Stimulated activated naive CD4-positive, alpha-beta T cell (primary cell): ENCODE results near the gene DCC.
"Not testable (repeated sequence)": the region's sequence is repeated elsewhere in the genome, so short reads cannot be mapped to it uniquely, and the experiment has no call there.

Experiments
- DNase-seq, 6 experiments: peaks; one replicate each; lab custom pipeline; 2025; lab: John Stamatoyannopoulos, UW

DCC gene

GRCh38 chr18:52352920-52353319 is 12.9 kb downstream of the DCC start:
- no peak for DNase-seq

GRCh38 chr18:52353589-52353988 is 13.6 kb downstream of the DCC start:
- DNase-seq: no peak

GRCh38 chr18:52363861-52364260 is 23.9 kb downstream of the DCC start:
- DNase-seq: no peak

DNA sequence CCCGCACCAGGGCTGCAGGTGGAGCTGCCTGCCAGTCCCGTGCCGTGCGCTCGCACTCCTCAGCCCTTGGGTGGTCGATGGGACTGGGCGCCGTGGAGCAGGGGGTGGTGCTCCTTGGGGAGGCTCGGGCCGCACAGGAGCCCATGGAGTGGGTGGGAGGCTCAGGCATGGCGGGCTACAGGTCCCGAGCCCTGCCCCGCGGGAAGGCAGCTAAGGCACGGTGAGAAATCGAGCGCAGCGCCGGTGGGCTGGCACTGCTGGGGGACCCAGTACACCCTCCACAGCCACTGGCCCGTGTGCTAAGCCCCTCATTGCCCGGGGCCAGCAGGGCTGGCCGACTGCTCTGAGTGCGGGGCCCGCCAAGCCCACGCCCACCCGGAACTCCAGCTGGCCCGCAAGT is 26.9 kb downstream of the DCC start:
- DNase-seq: not testable (repeated sequence)

GRCh38 chr18:52367953-52368742 is 28.2 kb downstream of the DCC start:
- no peak for DNase-seq

DNA sequence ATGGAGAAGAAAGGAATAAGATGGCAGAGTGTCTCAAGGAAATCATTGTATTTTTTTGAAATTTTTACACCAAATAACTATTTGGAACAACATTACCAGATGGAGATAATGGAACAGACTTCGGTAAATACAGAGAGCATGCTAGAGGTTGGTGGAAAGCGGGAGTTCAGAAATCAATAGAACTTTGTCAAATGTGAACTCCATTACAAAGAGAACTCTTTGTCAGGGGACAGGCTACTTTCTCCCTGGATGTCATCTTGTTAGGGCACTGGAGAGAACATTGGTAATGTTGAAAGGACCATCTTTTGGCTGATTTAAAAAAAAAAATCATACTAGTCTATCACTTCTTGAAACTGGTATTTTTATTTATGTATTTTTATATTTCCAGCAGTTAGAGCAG is 30.8 kb downstream of the DCC start:
- no peak for DNase-seq

DNA sequence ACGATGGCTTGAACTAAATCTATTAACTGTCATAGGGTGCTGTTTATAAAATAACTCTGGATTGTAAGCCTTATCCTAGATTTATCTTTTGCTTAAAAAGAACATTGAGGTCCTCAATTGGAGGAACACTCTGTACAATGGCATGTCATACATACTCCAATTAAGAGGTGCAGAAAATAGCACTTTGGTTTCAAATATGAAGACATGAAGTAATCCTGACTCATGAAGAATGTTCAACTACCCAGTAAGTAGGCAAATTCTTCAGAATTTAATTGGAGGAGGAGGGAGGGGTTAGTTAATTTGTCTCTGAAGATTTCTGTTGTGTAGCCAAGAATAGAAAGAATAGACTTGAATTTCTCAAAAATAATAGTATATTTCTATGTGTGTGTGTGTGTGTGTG is 36.1 kb downstream of the DCC start:
- no peak for DNase-seq

- DNase-seq: no peak
These were observed 37.1 kb downstream of the DCC start for GRCh38 chr18:52377094-52377493.

DNA sequence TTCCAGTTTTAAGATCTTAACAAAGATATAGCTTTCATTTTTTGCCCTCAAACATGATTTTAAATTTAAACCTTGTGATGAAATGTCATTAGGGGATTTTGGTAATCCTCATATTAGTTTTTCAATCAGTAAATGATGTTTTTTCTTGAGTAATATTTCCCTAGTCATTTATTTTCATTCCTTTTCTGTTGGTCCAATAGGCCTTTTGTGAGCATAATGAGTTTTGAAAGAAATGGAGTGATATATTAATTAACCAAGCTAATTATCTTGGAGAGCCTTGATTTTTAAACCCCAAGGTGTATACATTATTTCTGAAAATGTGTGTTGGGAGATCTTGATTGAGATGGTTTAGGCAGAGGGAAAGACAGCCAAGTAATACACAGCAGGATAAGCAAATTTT is 46.3 kb downstream of the DCC start:
- DNase-seq: no peak

DNA sequence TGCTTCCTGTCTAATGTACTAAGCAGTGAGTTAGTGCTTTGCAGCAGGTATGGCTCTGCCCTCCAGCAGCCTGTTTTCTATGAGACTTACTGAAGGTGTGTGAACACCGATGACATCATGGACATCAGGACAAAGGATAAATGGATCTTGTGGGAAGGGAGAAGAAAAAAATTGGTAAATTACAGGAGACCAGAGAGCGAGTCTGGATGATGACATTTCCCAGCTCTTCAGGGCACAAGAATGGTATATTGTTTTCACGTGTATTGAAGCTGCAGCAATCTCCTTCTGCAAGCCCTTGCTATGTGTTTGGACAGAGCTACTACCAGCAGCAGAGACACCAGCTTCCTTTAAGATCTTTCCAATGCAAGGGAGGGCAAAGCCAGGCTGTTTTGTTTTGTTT is 47.2 kb downstream of the DCC start:
- DNase-seq: no peak

DNA sequence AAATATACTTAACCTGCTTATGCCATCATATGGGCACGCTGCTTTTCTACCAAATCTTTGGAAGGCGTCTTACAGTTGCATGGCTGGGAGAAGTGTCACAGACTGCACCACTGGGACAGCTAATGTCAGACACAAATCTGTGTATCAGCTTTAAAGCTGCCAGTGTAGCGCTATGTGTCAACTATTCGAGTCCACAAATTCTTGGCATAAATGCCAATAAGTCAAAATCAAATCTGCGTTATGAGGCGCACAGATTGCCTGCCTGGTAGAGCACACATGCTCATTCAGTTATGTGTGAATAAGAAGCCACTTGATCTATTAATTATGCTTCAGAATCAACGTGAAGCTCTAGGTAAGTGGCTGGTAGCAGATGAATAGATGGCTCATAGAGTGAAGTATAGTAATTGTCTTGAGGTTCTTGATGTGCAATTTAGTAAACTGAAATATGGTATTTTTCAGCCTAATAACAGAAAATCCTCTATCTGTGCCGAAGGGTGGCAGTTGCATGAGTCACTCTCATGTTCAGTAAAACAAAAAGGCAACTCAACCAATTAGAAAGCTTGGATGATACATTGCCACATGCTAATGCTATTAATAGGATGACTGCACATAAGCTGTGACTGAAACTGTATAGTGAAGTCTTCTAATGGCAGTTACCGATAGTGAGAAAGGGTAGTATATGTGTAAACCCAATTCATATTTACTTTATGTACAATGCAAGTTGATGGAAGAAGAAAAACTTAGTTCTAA is 52.0 kb downstream of the DCC start:
- no peak for DNase-seq

- DNase-seq: no peak
These were observed 54.6 kb downstream of the DCC start for GRCh38 chr18:52394602-52395001.

DNA sequence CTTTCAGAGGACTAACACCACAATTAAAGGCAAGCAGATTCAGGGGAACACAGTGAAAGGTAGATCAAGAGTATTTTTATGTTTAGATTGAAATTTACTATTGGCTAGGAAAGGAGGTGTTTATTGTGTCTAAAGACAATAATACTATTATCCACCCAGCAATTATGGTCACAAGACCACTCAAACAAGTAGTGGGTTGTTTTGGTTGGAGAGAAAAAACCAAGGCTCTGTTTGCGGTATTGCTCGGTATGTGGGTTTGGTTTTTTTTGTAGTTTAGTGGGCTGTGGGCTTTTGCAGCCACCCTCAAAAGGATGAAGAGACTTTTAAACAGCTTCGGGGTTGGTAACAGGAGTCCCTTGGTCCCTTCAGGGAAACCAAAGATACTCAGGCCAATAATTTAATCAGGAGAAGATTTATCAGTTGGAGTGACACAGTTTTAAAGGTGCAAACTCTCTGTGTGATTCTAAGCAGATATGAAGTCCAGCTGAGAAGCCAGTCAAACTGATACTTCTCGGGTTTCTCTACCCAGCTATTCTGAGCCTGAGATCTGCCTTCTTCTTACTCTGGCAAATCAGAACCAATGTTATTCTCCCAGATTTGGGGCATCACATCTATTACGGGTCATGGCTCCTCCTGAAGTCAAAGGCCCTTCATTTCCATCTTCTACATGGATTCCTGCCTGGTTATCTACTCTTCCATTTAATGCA is 55.3 kb downstream of the DCC start:
- no peak for DNase-seq

DNA sequence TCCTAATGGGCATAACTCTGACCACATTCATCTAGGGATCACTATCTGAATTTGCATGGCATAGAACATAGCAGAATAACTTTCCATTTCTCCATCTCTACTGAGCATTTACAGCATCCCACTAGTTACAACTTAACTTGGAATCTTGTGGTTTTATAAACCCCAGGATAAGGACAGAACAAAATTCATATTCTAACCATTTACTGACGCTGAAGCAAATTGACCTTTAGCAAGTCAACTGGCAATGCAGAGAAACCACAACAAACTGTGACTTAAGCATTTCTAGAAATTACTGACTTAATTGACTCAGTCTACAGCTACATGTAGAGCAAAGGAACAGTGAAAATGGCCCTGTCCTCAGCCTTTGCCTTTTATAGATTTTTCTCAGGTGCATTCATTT is 61.2 kb downstream of the DCC start:
- no peak for DNase-seq

DNA sequence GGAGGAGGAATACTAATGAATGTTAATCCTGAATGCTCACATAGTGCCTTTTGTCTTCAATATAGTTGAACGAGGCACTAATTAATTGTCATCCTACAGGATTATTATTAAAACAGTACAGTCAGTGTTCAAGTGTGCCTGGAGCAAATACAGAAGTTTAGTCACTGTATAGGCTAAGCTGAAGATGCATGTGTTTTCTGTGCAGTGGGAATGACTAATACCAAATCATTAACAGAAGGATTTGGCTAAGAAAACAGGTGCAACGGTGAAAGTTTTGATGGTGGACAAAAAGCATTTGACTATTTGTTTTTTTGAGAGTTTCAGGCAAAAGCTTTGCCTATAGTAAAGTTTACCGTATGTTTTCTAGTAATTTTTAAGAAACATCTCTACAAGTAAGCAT is 62.8 kb downstream of the DCC start:
- DNase-seq: no peak

DNA sequence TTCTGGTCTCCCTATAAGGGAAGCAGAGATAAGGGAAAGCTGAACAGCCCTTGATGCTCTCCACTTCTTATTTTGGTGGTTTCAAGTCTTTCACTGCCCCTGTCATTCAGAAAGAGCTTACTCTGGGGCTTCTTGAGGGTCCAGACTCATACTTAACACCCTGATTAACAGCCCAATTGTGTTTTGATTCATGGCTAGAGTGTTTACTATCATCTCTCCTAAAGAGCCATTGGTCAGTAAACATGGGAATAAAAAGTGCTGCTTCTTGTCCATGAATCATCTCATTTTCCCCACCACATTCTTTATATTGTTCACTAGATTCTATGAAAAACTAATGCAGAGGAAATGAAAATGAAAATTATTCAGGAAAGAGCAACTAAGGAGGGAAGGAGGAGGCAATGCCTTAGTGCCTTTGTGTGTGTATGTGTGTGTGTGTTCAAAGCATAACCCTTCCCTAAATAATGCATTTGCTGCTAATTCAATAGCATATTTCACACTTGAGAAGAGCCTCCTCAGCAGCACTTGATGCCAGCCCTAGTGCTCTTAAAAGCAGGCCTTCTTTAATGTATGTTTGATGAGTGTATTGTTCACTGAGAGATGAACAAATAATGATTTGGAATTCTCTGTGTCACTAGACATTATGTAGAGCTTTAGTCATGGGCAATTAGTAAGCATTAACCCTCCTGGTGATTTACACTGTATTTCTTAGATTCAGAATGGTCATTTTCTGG is 63.5 kb downstream of the DCC start:
- no peak for DNase-seq

DNA sequence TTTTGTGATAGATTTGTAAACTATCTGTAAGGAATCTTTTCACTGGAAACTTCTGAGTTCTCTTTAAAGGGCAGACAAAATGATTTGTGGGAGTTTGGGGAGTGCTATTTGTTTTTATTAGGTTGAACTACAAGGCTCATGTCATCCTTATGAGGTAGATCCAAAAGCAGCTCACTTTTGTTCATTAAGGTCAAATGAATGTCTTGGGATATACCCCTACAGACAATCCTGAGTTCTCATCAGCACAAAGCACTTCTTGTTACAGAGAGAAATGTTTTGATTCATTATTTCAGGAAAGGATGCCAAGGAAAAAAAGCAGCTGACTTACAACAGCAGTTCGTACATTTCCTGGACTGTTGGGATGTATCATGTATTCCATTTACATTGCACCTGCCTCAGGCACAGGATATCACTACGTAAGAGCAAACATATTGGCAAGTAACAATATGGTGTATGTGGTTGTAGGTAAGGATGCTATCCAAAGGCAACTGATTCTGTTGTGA is 68.9 kb downstream of the DCC start:
- no peak for DNase-seq

- no peak for DNase-seq
These were observed 69.7 kb downstream of the DCC start for GRCh38 chr18:52409727-52410126.

DNA sequence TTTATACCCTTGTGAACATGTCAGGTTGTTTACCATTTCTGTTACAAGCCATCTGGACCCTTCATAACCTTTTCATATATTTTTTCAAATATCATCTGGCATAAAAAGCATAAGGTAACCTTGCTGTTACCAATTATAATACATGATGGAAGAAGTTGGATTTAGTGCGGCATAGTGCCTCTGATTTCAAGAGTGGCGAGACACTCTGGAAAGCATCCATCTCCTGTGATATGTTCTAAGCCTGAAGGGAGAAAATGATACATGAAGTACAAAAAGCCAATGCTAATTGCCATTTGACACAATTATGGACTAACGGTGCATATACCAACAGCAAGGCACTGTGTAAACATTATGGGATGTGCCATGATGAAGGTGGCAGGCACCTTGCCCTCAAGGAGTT is 75.1 kb downstream of the DCC start:
- no peak for DNase-seq

GRCh38 chr18:52422985-52423601 is 83.1 kb downstream of the DCC start:
- no peak for DNase-seq

DNA sequence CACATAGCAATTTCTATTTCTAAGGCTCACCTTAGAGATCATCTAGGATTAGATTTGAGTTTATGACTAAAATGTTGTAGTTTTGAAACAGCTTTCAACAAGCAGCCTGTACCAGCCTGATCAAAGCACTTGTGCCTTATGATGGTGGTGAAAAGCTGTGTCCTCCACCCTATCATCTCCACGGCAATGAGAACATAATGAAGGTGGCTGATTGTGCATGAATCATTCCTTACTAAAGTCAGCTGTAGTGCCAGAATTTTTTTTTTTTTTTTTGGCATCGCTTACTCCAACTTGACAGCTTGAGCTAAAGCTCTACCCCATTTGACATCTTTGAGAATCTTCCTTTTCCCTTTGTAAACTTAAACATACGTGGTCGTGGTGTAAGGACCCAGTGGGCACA is 86.0 kb downstream of the DCC start:
- no peak for DNase-seq

DNA sequence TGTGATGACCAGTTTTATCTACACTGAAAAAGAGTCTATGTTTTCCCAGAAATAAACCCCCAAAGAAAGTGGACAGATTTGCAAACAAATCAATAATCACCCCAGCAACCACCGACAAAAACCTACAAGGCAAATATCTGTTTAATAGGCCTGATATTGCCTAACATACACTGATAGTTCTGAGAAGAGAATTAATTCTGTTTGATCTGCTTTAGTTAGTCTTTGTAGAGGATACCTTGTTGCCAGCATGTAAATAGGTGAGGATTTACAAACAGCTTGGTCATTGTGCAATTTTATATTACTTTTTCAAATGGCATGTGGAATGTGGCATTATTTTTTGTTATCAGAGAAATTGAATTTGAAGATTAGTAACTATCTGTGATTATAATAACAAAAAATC is 86.5 kb downstream of the DCC start:
- no peak for DNase-seq
